Stimulated activated naive B cell treated with anti-CD40 and anti-IgM and Interleukin-4, amounts not matched to agents 10 μg/mL and 1 μg/mL and 100 μg/mL, for 72 hours (primary cell): ENCODE results near the gene PLSCR5.

Source experiments
- ATAC-seq, 2 donors: fragments of 150-1000 bp; cut with Tn5 transposase; replicated peaks; 2 replicates each; pipeline ENCODE4 v1.10.0; 2021; ENCODE audit warnings: moderate library complexity in 1 of 2
- DNase-seq: peaks from one replicate; pipeline ENCODE4 v3.0.0; 2021
- H3K27ac Mint-ChIP-seq: one replicate; pipeline ENCODE4 v1.8.0; 2022; ENCODE audit warnings: mild to moderate bottlenecking, mixed read lengths
- H3K27me3 Mint-ChIP-seq, 2 donors: one replicate each; pipeline ENCODE4 v1.8.0; 2022; ENCODE audit warnings: mixed read lengths in 2 of 2
- H3K36me3 Mint-ChIP-seq, 2 donors: one replicate each; pipeline ENCODE4 v1.8.0; 2022; ENCODE audit warnings: mixed read lengths in 2 of 2, mild to moderate bottlenecking in 1 of 2
- H3K4me1 Mint-ChIP-seq, 2 donors: one replicate each; pipeline ENCODE4 v1.8.0; 2022; ENCODE audit warnings: mixed read lengths in 2 of 2, mild to moderate bottlenecking in 1 of 2
- H3K4me3 Mint-ChIP-seq, 2 donors: one replicate each; pipeline ENCODE4 v1.8.0; 2022; ENCODE audit warnings: mild to moderate bottlenecking in 2 of 2, mixed read lengths in 2 of 2, moderate library complexity in 1 of 2
- H3K9me3 Mint-ChIP-seq, 2 donors: one replicate each; pipeline ENCODE4 v1.8.0; 2022; ENCODE audit warnings: mixed read lengths in 2 of 2, mild to moderate bottlenecking in 1 of 2

Gene PLSCR5

GRCh38 chr3:146605106-146605505 lies at the start of gene PLSCR5:
Gene PLSCR5, minus strand, starts transcription at chr3:146605346. Its CDS starts 134 bp downstream, at chr3:146605212.
- Mint-ChIP-seq H3K36me3 (no peaks in the 10 kb centered on the region), H3K27me3 (peaks cover 3 to 11% of the 10 kb centered on the region in 2 donors), H3K27ac (no peak within 1 kb of the TSS), H3K9me3 (no peaks in the 10 kb centered on the region), H3K4me1 (no peaks in the 10 kb centered on the region), H3K4me3 (no peak within 1 kb of the TSS)
- ATAC-seq, result no peak
- DNase-seq, result no peak

GRCh38 chr3:146653978-146654377 lies 48.8 kb upstream of the PLSCR5 start:
- no peaks in the 10 kb centered on the region for H3K4me1 Mint-ChIP-seq
- DNase-seq, result no peak
- ATAC-seq, result no peak
- no peak overlapping the region for H3K4me3 Mint-ChIP-seq
- H3K36me3 Mint-ChIP-seq, result no peaks in the 10 kb centered on the region
- H3K9me3 Mint-ChIP-seq, result peaks cover 0 to 3% of the 10 kb centered on the region in 2 donors
- peaks cover 0 to 3% of the 10 kb centered on the region in 2 donors for H3K27me3 Mint-ChIP-seq
- H3K27ac Mint-ChIP-seq, result no peak overlapping the region

GRCh38 chr3:146650691-146651442 lies 45.7 kb upstream of the PLSCR5 start:
- DNase-seq, result no peak
- no peak overlapping the region for H3K4me3 Mint-ChIP-seq
- H3K36me3 Mint-ChIP-seq, result no peaks in the 10 kb centered on the region
- ATAC-seq, result no peak
- peaks cover 0 to 3% of the 10 kb centered on the region in 2 donors for H3K27me3 Mint-ChIP-seq
- H3K27ac Mint-ChIP-seq, result no peak overlapping the region
- H3K9me3 Mint-ChIP-seq, result no peaks in the 10 kb centered on the region
- H3K4me1 Mint-ChIP-seq, result no peaks in the 10 kb centered on the region

GRCh38 chr3:146646261-146646660 lies 41.1 kb upstream of the PLSCR5 start:
- ATAC-seq (no peak), DNase-seq (no peak)
- Mint-ChIP-seq H3K27me3 (no peaks in the 10 kb centered on the region), H3K9me3 (no peaks in the 10 kb centered on the region), H3K27ac (no peak overlapping the region), H3K4me1 (no peaks in the 10 kb centered on the region), H3K36me3 (no peaks in the 10 kb centered on the region), H3K4me3 (no peak overlapping the region)

GRCh38 chr3:146640955-146641867 lies 36.1 kb upstream of the PLSCR5 start:
- H3K9me3 Mint-ChIP-seq, result no peaks in the 10 kb centered on the region
- no peak overlapping the region for H3K4me3 Mint-ChIP-seq
- ATAC-seq (peak; percentile 64 to 74), DNase-seq (no peak)
- H3K36me3 Mint-ChIP-seq, result no peaks in the 10 kb centered on the region
- H3K27me3 Mint-ChIP-seq, result no peaks in the 10 kb centered on the region
- no peak overlapping the region for H3K27ac Mint-ChIP-seq
- no peaks in the 10 kb centered on the region for H3K4me1 Mint-ChIP-seq

GRCh38 chr3:146640361-146640760 lies 35.2 kb upstream of the PLSCR5 start:
- Mint-ChIP-seq H3K9me3 (no peaks in the 10 kb centered on the region), H3K36me3 (no peaks in the 10 kb centered on the region), H3K27ac (no peak overlapping the region), H3K4me1 (no peaks in the 10 kb centered on the region), H3K27me3 (no peaks in the 10 kb centered on the region), H3K4me3 (no peak overlapping the region)
- DNase-seq (no peak), ATAC-seq (no peak)

GRCh38 chr3:146638718-146639117 lies 33.6 kb upstream of the PLSCR5 start:
- DNase-seq, result no peak
- no peaks in the 10 kb centered on the region for H3K9me3 Mint-ChIP-seq
- no peaks in the 10 kb centered on the region for H3K4me1 Mint-ChIP-seq
- no peaks in the 10 kb centered on the region for H3K36me3 Mint-ChIP-seq
- ATAC-seq, result no peak
- no peak overlapping the region for H3K4me3 Mint-ChIP-seq
- no peak overlapping the region for H3K27ac Mint-ChIP-seq
- peaks cover 0 to under 1% of the 10 kb centered on the region in 2 donors for H3K27me3 Mint-ChIP-seq

GRCh38 chr3:146637871-146638270 lies 32.7 kb upstream of the PLSCR5 start:
- no peak overlapping the region for H3K4me3 Mint-ChIP-seq
- ATAC-seq (no peak), DNase-seq (no peak)
- H3K36me3 Mint-ChIP-seq, result no peaks in the 10 kb centered on the region
- no peaks in the 10 kb centered on the region for H3K4me1 Mint-ChIP-seq
- H3K9me3 Mint-ChIP-seq, result no peaks in the 10 kb centered on the region
- H3K27me3 Mint-ChIP-seq, result peaks cover 0 to 7% of the 10 kb centered on the region in 2 donors
- H3K27ac Mint-ChIP-seq, result no peak overlapping the region

GRCh38 chr3:146636881-146637280 lies 31.7 kb upstream of the PLSCR5 start:
- Mint-ChIP-seq H3K9me3 (no peaks in the 10 kb centered on the region), H3K4me1 (no peaks in the 10 kb centered on the region), H3K27ac (no peak overlapping the region), H3K36me3 (no peaks in the 10 kb centered on the region), H3K4me3 (no peak overlapping the region), H3K27me3 (peaks cover 1 to 11% of the 10 kb centered on the region in 2 donors)
- DNase-seq (no peak), ATAC-seq (no peak)

GRCh38 chr3:146634346-146634745 lies 29.2 kb upstream of the PLSCR5 start:
- H3K9me3 Mint-ChIP-seq, result no peaks in the 10 kb centered on the region
- H3K27me3 Mint-ChIP-seq, result peaks cover 6 to 11% of the 10 kb centered on the region in 2 donors
- no peak overlapping the region for H3K4me3 Mint-ChIP-seq
- no peaks in the 10 kb centered on the region for H3K36me3 Mint-ChIP-seq
- H3K4me1 Mint-ChIP-seq, result no peaks in the 10 kb centered on the region
- H3K27ac Mint-ChIP-seq, result no peak overlapping the region
- DNase-seq (no peak), ATAC-seq (no peak)

- Mint-ChIP-seq H3K4me3 (no peak overlapping the region), H3K4me1 (peaks cover 2 to 8% of the 10 kb centered on the region in 2 donors), H3K27me3 (peaks cover 6 to 11% of the 10 kb centered on the region in 2 donors), H3K36me3 (no peaks in the 10 kb centered on the region), H3K9me3 (no peaks in the 10 kb centered on the region), H3K27ac (no peak overlapping the region)
- ATAC-seq (no peak), DNase-seq (no peak)
These were observed 23.5 kb upstream of the PLSCR5 start for GRCh38 chr3:146628671-146629070.

GRCh38 chr3:146626403-146627122 lies 21.4 kb upstream of the PLSCR5 start:
- Mint-ChIP-seq H3K9me3 (no peaks in the 10 kb centered on the region), H3K36me3 (no peaks in the 10 kb centered on the region), H3K4me3 (no peak overlapping the region), H3K4me1 (peaks cover 2 to 8% of the 10 kb centered on the region in 2 donors), H3K27me3 (peaks cover 0 to 1% of the 10 kb centered on the region in 2 donors), H3K27ac (no peak overlapping the region)
- ATAC-seq (no peak), DNase-seq (no peak)

GRCh38 chr3:146625186-146625775 lies 20.1 kb upstream of the PLSCR5 start:
- Mint-ChIP-seq H3K27me3 (no peaks in the 10 kb centered on the region), H3K36me3 (no peaks in the 10 kb centered on the region), H3K4me1 (peaks cover 2 to 8% of the 10 kb centered on the region in 2 donors), H3K9me3 (no peaks in the 10 kb centered on the region), H3K4me3 (peak overlapping the region; percentile 32 to 65), H3K27ac (no peak overlapping the region)
- no peak for DNase-seq
- peak in 1 of 2 donors; percentile 65 for ATAC-seq

- no peaks in the 10 kb centered on the region for H3K27me3 Mint-ChIP-seq
- no peak overlapping the region for H3K4me3 Mint-ChIP-seq
- ATAC-seq (no peak), DNase-seq (no peak)
- H3K36me3 Mint-ChIP-seq, result no peaks in the 10 kb centered on the region
- peaks cover 2 to 8% of the 10 kb centered on the region in 2 donors for H3K4me1 Mint-ChIP-seq
- H3K9me3 Mint-ChIP-seq, result no peaks in the 10 kb centered on the region
- no peak overlapping the region for H3K27ac Mint-ChIP-seq
These were observed 16.6 kb upstream of the PLSCR5 start for GRCh38 chr3:146621723-146622122.
